Measurements from ENCODE around the gene SELL.
"Not testable (repeated sequence)": the region's sequence is repeated elsewhere in the genome, so short reads cannot be mapped to it uniquely, and the experiment has no call there.

SELL gene

DNA sequence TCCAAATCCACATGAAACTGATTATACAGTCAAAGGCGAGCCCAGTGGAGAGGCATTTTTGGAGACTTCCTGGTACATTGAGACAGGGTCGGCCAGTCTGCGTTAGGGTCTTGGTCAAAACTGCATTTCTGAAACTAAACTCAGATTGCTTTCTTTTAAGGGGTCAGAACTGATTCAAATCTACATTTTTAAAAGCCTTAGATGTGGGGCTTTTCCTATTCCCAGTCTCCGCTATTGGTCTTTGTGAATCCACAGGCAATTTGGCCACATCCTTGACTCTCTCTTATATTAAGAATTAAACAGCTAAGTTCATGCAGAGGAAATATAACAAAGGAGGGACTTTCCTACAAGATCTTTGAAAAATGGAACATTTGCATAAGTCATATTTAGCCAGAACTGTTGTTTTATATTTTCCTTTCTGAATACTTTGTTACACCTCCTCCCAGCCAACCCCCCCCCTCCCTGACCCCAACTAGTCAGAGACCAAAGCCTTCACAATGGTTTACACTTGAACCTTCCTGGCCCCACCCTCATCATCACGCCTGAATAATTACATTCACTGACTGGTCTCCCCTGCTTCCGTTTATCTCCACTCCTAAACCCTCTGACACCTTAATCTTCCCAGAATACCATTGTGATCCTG is 30.9 kb downstream of the SELL start:
- no peak overlapping the region for H3K27ac ChIP-seq
- TF ChIP-seq, protein P1, sequence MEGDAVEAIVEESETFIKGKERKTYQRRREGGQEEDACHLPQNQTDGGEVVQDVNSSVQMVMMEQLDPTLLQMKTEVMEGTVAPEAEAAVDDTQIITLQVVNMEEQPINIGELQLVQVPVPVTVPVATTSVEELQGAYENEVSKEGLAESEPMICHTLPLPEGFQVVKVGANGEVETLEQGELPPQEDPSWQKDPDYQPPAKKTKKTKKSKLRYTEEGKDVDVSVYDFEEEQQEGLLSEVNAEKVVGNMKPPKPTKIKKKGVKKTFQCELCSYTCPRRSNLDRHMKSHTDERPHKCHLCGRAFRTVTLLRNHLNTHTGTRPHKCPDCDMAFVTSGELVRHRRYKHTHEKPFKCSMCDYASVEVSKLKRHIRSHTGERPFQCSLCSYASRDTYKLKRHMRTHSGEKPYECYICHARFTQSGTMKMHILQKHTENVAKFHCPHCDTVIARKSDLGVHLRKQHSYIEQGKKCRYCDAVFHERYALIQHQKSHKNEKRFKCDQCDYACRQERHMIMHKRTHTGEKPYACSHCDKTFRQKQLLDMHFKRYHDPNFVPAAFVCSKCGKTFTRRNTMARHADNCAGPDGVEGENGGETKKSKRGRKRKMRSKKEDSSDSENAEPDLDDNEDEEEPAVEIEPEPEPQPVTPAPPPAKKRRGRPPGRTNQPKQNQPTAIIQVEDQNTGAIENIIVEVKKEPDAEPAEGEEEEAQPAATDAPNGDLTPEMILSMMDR (conservative IDR thresholded peaks at IDR 0.05): no peak

DNA sequence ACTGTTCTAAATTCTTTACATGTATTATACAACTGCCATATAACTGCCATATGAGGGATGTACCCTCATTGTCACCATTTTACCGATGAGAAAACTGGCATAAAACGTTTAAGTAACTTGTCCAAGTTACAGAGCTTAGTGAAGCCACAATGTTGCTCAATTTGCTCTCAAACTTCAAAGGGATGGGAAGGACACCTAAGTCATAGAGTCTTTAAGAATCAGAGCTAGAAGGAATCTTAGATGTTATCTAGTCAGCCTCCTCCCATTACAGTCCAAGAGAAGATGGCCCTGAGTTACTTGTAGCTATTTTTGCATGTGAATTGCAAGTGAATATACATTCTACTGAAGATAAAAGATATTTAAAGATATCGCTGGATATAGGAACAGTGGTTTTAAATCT is 31.7 kb downstream of the SELL start:
- TF ChIP-seq, protein P1 (conservative IDR thresholded peaks at IDR 0.05): no peak
- no peak overlapping the region for H3K27ac ChIP-seq

DNA sequence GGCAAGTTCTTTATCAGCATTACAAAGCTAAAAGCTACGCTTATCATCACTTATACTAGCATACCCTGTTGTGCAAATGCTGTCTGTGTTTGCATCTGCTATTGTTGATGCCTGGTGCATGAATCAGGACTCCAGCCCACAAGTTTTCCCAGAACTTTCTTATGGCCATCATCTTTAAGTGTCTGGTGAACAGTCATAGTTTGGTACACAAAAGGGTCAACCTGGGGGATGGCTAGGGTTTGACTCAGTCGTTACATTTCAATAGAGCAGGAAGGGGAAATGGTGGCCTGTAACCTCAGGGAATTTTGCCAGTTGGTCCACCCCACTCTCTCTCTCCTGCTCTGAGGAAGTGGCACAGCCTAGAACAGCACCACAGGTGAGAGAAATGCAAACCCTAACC is 35.4 kb downstream of the SELL start:
- TF ChIP-seq, protein P1 (conservative IDR thresholded peaks at IDR 0.05): no peak
- H3K27ac ChIP-seq: no peak overlapping the region

DNA sequence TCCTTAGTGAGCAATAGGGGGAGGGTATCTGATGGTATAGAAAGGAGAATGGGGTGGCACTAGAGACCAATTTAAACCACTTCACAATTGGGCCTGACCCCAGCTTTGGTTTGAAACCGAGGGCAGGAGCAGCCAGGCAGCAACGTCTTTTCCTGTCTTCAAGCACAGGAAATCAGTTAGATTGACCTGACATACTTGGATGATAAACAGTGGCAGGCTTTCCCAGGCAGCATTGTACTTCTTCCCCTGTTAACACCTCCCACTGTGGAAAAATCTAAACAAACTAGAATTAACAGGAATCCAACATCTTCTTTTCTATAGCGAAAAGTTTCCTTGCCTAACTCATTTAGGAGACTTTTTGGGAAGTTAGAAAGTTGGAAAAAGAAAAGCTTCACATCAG is 40.6 kb downstream of the SELL start:
- TF ChIP-seq, protein P1 (conservative IDR thresholded peaks at IDR 0.05): no peak
- no peak overlapping the region for H3K27ac ChIP-seq

DNA sequence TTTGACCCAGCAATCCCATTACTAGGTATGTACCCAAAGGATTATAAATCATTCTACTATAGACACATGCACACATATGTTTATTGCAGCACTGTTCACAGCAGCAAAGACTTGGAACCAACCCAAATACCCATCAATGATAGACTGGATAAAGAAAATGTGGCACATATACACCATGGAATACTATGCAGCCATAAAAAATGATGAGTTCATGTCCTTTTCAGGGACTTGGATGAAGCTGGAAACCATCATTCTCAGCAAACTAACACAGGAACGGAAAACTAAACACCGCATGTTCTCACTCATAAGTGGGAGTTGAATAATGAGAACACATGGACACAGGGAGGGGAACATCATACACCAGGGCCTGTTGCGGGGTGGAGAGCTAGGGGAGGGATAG is 41.2 kb downstream of the SELL start:
- not testable (repeated sequence) for H3K27ac ChIP-seq

DNA sequence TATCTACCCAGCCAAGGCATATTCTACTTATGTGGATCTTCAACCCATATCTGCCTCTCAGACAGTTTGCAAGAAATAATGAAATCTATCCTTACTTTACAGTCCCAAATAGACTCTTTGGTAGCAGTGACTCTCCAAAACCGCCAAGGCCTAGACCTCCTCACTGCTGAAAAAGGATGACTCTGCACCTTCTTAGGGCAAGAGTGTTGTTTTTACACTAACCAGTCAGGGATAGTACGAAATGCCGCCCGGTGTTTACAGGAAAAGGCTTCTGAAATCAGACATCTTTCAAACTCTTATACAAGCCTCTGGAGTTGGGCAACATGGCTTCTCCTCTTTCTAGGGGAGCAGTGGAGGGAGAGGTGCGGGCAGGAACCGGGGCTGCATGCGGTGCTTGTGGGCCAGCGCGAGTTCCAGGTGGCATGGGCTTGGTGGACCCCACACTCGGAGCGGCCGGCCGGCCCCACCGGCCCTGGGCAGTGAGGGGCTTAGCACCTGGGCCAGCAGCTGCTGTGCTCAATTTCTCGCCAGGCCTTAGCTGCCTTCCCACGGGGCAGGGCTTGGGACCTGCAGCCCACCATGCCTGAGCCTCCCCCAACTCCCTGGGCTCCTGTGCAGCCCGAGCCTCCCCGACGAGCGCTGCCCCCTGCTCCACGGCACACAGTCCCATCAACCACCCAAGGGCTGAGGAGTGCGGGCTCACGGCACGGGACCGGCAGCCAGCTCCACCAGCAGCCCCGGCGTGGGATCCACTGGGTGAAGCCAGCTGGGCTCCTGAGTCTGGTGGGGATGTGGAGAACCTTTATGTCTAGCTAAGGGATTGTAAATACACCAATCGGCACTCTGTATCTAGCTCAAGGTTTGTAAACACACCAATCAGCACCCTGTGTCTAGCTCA is 43.5 kb downstream of the SELL start:
- H3K27ac ChIP-seq: not testable (repeated sequence)

DNA sequence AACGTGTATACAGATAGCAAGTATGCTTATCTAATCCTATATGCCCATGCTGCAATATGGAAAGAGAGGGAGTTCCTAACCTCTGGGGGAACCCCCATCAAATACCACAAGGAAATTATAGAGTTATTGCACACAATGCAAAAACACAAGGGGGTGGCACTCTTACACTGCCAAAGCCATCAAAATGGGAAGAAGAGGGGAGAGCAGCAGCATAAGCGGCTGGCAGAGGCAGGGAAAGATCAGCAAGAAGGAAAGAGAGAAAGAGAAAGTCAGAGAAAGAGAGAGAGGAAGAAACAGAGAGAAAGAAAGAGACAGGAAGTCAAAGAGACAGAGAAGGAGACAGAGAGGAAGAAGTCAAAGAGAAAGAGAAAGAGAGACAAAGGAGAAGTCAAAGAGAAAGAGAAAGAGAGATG is 44.2 kb downstream of the SELL start:
- H3K27ac ChIP-seq: not testable (repeated sequence)

DNA sequence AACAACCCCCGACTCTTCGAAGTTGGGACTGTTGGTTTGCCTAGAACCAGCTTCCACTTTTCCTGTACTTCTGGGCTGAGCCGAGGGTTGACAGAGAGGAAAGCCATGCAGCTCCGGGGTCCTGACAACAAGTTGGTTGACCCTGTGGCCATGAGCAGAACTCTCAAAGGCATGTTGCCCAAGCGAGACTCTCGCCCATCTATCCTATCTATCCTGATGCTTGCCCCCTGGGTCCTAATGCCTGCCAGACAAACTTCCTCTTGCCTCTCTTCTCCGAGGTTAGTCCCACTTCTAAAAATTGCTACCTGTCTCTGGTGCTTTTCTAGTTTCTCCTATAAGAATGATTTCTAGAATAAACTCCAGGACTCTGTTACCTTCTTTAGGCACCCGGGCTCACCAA is 48.7 kb downstream of the SELL start:
- H3K27ac ChIP-seq: not testable (repeated sequence)

DNA sequence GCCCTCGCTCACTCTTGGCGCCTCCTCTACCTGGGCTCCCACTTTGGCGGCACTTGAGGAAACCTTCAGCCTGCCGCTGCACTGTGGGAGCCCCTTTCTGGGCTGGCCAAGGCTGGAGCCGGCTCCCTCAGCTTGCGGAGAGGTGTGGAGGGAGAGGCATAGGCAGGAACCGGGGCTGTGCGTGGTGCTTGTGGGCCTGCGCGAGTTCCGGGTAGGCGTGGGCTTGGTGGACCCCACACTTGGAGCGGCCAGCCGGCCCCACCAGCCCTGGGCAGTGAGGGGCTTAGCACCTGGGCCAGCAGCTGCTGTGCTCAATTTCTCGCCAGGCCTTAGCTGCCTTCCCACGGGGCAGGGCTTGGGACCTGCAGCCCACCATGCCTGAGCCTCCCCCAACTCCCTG is 50.4 kb downstream of the SELL start:
- not testable (repeated sequence) for H3K27ac ChIP-seq

DNA sequence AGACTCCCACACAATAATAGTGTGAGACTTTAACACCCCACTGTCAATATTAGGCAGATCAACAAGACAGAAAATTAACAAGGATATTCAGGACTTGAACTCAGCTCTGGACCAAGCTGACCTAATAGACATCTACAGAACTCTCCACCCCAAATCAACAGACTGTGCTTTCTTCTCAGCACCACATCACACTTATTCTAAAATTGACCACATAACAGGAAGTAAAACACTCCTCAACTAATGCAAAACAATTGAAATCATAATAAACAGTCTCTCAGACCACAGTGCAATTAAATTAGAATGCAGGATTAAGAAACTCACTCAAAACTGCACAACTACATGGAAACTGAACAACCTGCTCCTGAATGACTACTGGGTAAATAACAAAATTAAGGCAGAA is 52.6 kb downstream of the SELL start:
- not testable (repeated sequence) for H3K27ac ChIP-seq

DNA sequence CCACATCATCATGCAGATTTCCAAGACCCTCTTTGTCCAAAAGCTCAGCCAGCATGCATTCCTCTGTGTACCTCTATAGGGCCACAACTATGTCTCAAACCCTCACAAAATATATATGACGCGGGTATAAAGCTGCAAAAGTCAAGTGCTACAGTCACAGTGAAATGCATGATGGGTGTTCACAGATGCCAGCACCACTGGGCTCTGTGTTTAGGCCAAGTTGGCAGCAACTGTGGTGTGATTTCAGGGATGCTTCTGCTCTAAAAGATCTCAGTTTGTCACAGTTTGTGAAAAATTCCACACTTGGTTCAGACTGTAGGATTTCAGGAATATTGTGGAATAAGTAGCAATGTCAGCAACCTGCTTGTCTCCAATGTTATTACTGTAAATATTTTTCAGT is 57.5 kb downstream of the SELL start:
- TF ChIP-seq, protein P1 (conservative IDR thresholded peaks at IDR 0.05): no peak

More for the DNA sequence above, 57.5 kb downstream of the SELL start:
- no peak overlapping the region for H3K27ac ChIP-seq

All from VCaP (cell line).